Memory B cell (primary cell): ENCODE results near the gene COMTD1.
"Not testable (repeated sequence)": the region's sequence is repeated elsewhere in the genome, so short reads cannot be mapped to it uniquely, and the experiment has no call there.

Experiments used
- ATAC-seq: fragments of 150-1000 bp; cut with Tn5 transposase; 2 replicates; pipeline ENCODE4 v1.10.0; 2021; ENCODE audit warnings: low read depth, mild to moderate bottlenecking, moderate library complexity
- DNase-seq, 2 donors: peaks; one replicate each; pipeline ENCODE4 v3.0.0; 2022; ENCODE audit warnings: low spot score in 2 of 2
- H3K27ac Mint-ChIP-seq: one replicate; pipeline ENCODE4 v1.8.0; 2022; ENCODE audit warnings: mild to moderate bottlenecking, moderate library complexity, mixed read lengths
- H3K27me3 Mint-ChIP-seq: one replicate; pipeline ENCODE4 v1.8.0; 2022; ENCODE audit warnings: mixed read lengths
- H3K36me3 Mint-ChIP-seq: one replicate; pipeline ENCODE4 v1.8.0; 2022; ENCODE audit warnings: mild to moderate bottlenecking, mixed read lengths
- H3K4me1 Mint-ChIP-seq: one replicate; pipeline ENCODE4 v1.8.0; 2022; ENCODE audit warnings: mixed read lengths
- H3K4me3 Mint-ChIP-seq: one replicate; pipeline ENCODE4 v1.8.0; 2022; ENCODE audit warnings: mild to moderate bottlenecking, moderate library complexity, mixed read lengths
- H3K9me3 Mint-ChIP-seq: one replicate; pipeline ENCODE4 v1.8.0; 2022; ENCODE audit warnings: mixed read lengths

Gene COMTD1

GRCh38 chr10:75236178-75236825, 545 bp upstream of the COMTD1 start:
- no peak for DNase-seq
- no peaks in the 10 kb centered on the region for H3K27me3 Mint-ChIP-seq
- peak overlapping the region; percentile 42 for H3K27ac Mint-ChIP-seq
- peaks cover 2% of the 10 kb centered on the region for H3K4me1 Mint-ChIP-seq
- H3K4me3 Mint-ChIP-seq = peak overlapping the region; percentile 72
- peaks cover 6% of the 10 kb centered on the region for H3K36me3 Mint-ChIP-seq
- no peaks in the 10 kb centered on the region for H3K9me3 Mint-ChIP-seq
- no peak for ATAC-seq

GRCh38 chr10:75234683-75235374, 928 bp downstream of the COMTD1 start:
- Mint-ChIP-seq H3K4me1 (peaks cover 4% of the 10 kb centered on the region), H3K36me3 (peaks cover 10% of the 10 kb centered on the region), H3K27ac (no peak overlapping the region), H3K4me3 (peak overlapping the region; percentile 85), H3K27me3 (no peaks in the 10 kb centered on the region), H3K9me3 (no peaks in the 10 kb centered on the region)
- DNase-seq (no peak), ATAC-seq (no peak)

DNA sequence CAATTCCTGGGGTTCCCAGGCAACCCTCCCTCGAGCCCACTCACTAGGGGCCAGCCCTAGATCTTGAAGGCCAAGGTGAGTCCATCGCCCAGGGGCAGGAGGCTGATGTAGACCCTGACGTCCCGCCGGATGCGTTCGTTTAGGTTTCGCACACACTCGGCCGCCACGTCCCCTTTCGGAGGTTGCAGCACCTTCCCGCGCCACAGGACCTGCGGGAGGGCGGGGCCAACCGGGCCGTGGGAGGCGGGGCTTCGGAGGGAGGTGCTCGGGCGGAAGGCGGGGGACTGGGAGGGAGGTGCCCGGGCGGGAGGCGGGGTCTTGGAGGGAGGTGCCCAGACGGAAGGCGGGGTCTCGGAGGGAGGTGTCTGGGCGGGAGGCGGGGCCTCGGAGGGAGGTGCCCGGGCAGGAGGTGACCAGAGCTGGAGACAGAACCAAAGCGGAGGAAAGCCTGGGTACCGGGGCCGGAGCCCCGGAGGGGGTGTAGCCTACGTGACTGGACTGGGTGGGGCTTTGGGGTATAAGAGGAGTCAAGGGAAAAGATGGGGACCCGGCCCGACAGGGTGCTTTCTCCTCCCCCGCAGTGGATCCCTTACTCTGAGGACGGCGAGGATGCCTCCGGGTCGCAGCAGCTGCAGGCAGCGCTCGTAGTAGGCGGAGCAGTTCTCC, 1.6 kb downstream of the COMTD1 start:
- H3K27me3 Mint-ChIP-seq = no peaks in the 10 kb centered on the region
- ATAC-seq = peak; percentile 72
- H3K4me1 Mint-ChIP-seq = peaks cover 4% of the 10 kb centered on the region
- DNase-seq = peak; percentile 97 to 99
- H3K27ac Mint-ChIP-seq = peak overlapping the region; percentile 74
- H3K4me3 Mint-ChIP-seq = peak overlapping the region; percentile 85
- peaks cover 10% of the 10 kb centered on the region for H3K36me3 Mint-ChIP-seq
- H3K9me3 Mint-ChIP-seq = no peaks in the 10 kb centered on the region

DNA sequence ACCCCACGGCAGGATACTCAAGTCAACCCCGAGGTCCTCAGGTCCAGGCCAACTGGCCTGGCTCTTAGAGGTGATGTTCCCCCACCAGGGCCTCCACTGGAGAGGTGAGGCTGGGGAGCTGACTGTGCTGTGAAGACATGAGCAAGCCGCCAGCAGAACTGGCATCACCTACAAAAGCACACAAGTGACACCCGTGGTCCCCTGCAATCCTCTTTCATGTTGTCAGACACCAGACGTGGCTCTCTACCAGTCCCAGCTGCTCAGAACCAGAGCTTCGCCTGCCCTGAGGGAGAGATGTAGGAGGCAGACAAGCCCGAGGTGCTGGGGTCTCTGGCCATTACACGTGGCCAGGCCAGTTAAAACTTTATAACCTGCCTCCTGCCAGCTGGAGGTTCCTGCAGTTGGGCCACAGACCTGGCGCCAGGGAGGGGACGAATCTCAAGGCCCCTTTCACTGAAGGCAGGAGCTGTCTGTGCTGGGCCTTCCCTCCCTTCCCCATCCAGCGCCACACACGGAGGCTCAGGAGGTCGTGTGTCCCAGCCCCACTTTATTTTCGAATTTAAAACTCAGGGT, 2.2 kb downstream of the COMTD1 start:
- H3K36me3 Mint-ChIP-seq = peaks cover 12% of the 10 kb centered on the region

GRCh38 chr10:75231672-75232581, 3.8 kb downstream of the COMTD1 start:
- Mint-ChIP-seq H3K4me1 (peaks cover 6% of the 10 kb centered on the region), H3K4me3 (no peak overlapping the region), H3K36me3 (peaks cover 13% of the 10 kb centered on the region), H3K9me3 (no peaks in the 10 kb centered on the region), H3K27me3 (no peaks in the 10 kb centered on the region), H3K27ac (peak overlapping the region; percentile 48)
- DNase-seq (no peak), ATAC-seq (no peak)

More for the DNA sequence above, 2.2 kb downstream of the COMTD1 start:
- Mint-ChIP-seq H3K4me1 (peaks cover 6% of the 10 kb centered on the region), H3K4me3 (peak overlapping the region; percentile 85), H3K27me3 (no peaks in the 10 kb centered on the region), H3K27ac (peak overlapping the region; percentile 74), H3K9me3 (no peaks in the 10 kb centered on the region)
- ATAC-seq = no peak
- DNase-seq = no peak

GRCh38 chr10:75230600-75231038, 5.1 kb downstream of the COMTD1 start:
- Mint-ChIP-seq H3K27ac (peak overlapping the region; percentile 77), H3K4me1 (peaks cover 14% of the 10 kb centered on the region), H3K36me3 (peaks cover 13% of the 10 kb centered on the region)

DNA sequence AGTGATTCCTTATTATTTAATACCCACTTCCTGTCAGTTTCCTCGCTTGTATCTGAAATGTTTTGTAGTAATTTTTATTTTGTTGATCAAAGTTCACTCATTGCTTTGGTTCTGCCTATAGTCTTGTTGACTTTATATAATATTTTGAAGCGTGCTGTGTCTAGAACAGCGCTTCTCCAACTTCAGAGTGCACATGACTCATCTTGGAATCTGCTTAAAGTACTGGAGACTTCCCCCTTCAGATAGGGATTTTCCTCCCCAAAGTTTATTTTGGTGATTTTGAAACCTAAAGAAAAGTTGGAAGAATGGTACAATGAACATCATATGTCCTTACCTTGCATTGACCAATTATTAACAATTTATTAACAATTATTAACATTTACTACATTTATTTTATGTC, 5.8 kb downstream of the COMTD1 start:
- peaks cover 13% of the 10 kb centered on the region for H3K36me3 Mint-ChIP-seq
- H3K9me3 Mint-ChIP-seq = no peaks in the 10 kb centered on the region
- H3K4me3 Mint-ChIP-seq = no peak overlapping the region
- ATAC-seq (no peak), DNase-seq (no peak)
- H3K27ac Mint-ChIP-seq = peak overlapping the region; percentile 53
- no peaks in the 10 kb centered on the region for H3K27me3 Mint-ChIP-seq
- H3K4me1 Mint-ChIP-seq = peaks cover 18% of the 10 kb centered on the region

More at GRCh38 chr10:75230600-75231038, 5.1 kb downstream of the COMTD1 start:
- Mint-ChIP-seq H3K9me3 (no peaks in the 10 kb centered on the region), H3K4me3 (no peak overlapping the region), H3K27me3 (no peaks in the 10 kb centered on the region)
- peak; percentile 54 for ATAC-seq
- peak; percentile 85 to 88 for DNase-seq

GRCh38 chr10:75228834-75229233, 6.9 kb downstream of the COMTD1 start:
- DNase-seq (no peak), ATAC-seq (no peak)
- Mint-ChIP-seq H3K27me3 (no peaks in the 10 kb centered on the region), H3K4me3 (no peak overlapping the region), H3K36me3 (peaks cover 15% of the 10 kb centered on the region), H3K4me1 (peaks cover 22% of the 10 kb centered on the region), H3K9me3 (no peaks in the 10 kb centered on the region), H3K27ac (peak overlapping the region; percentile 90)

DNA sequence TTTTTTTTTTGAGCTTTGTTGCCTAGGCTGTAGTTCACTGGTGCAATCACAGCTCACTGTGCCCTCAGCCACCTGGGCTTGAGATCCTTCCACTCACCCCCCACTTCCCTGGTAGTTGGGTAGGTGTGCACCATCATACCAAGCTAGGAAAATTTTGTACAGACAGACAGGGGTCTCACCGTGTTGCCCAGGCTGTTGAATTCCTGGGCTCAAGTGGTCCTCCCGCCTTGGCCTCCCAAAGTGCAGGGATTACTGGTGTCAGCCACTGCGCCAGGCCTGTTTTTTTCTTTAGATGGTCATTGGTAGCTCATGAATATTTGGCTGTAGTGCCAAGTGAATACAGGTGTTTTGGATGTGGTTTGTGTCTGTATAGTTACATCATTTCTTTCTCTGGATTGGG, 7.5 kb downstream of the COMTD1 start:
- Mint-ChIP-seq H3K4me1 (peaks cover 22% of the 10 kb centered on the region), H3K36me3 (peaks cover 15% of the 10 kb centered on the region), H3K27me3 (no peaks in the 10 kb centered on the region), H3K9me3 (no peaks in the 10 kb centered on the region), H3K27ac (peak overlapping the region; percentile 90), H3K4me3 (no peak overlapping the region)
- DNase-seq (no peak), ATAC-seq (no peak)

- no peak overlapping the region for H3K4me3 Mint-ChIP-seq
- peak overlapping the region; percentile 33 for H3K27ac Mint-ChIP-seq
- DNase-seq = no peak
- no peaks in the 10 kb centered on the region for H3K27me3 Mint-ChIP-seq
- peaks cover 25% of the 10 kb centered on the region for H3K4me1 Mint-ChIP-seq
- peaks cover 17% of the 10 kb centered on the region for H3K36me3 Mint-ChIP-seq
- ATAC-seq = peak; percentile 26
- no peaks in the 10 kb centered on the region for H3K9me3 Mint-ChIP-seq
These were observed 9.1 kb downstream of the COMTD1 start for GRCh38 chr10:75226656-75227055.

DNA sequence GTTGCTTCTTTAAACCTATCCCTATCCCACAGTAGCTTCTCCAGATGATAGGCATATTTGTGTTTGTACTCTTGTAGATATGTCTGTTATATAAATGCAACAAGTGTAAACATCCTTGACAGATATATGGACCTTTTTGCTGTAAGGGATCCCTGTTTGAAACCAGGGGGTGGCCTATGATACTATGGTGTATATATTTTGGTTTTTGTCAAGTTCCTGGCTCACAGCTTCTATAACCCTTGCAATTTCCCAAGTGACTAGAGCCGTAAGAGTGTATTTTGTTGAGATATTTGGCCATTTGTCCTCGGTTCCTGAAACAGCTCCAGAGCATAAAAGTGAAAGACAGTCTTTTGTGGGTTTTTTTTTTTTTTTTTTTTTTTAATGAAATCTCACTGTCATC, 9.7 kb downstream of the COMTD1 start:
- H3K36me3 Mint-ChIP-seq = peaks cover 17% of the 10 kb centered on the region

DNA sequence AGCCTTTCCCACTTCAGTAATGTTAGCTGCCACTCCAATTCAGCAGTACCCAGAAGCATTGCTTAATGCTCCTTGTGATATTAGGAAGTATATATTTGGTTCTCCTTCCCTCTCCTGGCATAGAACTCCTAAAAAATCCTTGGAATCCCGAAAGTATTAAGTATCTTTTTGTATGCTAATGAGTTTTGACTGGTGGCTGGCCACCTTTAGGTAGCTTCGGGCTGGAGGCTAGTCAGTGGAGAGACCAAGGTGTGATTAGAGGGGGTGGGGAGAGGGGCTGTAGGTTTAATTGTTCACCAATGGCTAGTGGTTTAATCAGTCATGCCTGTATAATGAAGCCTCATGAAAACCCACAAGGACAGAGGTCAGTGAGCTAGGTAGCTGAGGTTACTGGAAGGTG, 12.2 kb downstream of the COMTD1 start:
- H3K9me3 Mint-ChIP-seq = no peaks in the 10 kb centered on the region
- peaks cover 20% of the 10 kb centered on the region for H3K36me3 Mint-ChIP-seq
- peak overlapping the region; percentile 72 for H3K27ac Mint-ChIP-seq
- H3K4me1 Mint-ChIP-seq = peaks cover 20% of the 10 kb centered on the region
- no peak for ATAC-seq
- DNase-seq = no peak
- no peak overlapping the region for H3K4me3 Mint-ChIP-seq
- no peaks in the 10 kb centered on the region for H3K27me3 Mint-ChIP-seq

More for the DNA sequence above, 9.7 kb downstream of the COMTD1 start:
- peak overlapping the region; percentile 33 for H3K27ac Mint-ChIP-seq
- H3K27me3 Mint-ChIP-seq = no peaks in the 10 kb centered on the region
- no peak for ATAC-seq
- DNase-seq = no peak
- H3K9me3 Mint-ChIP-seq = no peaks in the 10 kb centered on the region
- H3K4me3 Mint-ChIP-seq = no peak overlapping the region
- H3K4me1 Mint-ChIP-seq = peaks cover 25% of the 10 kb centered on the region

GRCh38 chr10:75221492-75221891, 14.3 kb downstream of the COMTD1 start:
- H3K27me3 Mint-ChIP-seq, H3K9me3 Mint-ChIP-seq, H3K4me3 Mint-ChIP-seq, H3K27ac Mint-ChIP-seq, DNase-seq, ATAC-seq: not testable (repeated sequence)
- H3K4me1 Mint-ChIP-seq = peaks cover 17% of the 10 kb centered on the region
- H3K36me3 Mint-ChIP-seq = peaks cover 19% of the 10 kb centered on the region
